GM12891 (cell line): Measurements from ENCODE around the gene CTNND2.

Experiments used
- POLR2A ChIP-seq: IDR thresholded peaks from 2 replicates; pipeline ENCODE4 v1.6.1; 2011; ENCODE audit warnings: low read depth, low read length, control low read depth
- POLR2AphosphoS5 ChIP-seq: IDR thresholded peaks from 2 replicates; pipeline ENCODE4 v1.6.1; 2011; ENCODE audit warnings: low read depth, low read length, control low read depth
- POU2F2 ChIP-seq: IDR thresholded peaks from 2 replicates; pipeline ENCODE4 v1.6.1; 2011; ENCODE audit warnings: low read depth, mild to moderate bottlenecking, control low read depth, low read length, moderate library complexity

GRCh38 chr5:11527652-11528349, 376.4 kb downstream of the CTNND2 start:
- TF ChIP-seq POU2F2 (no peak), POLR2AphosphoS5 (no peak), POLR2A (no peak)
